KOPT-K1 (cell line): ENCODE data around the gene UBE4B.
A peak's percentile ranks its signal among the peaks of the same experiment; 100 is the strongest.
"Not testable (repeated sequence)": the region's sequence is repeated elsewhere in the genome, so short reads cannot be mapped to it uniquely, and the experiment has no call there.

Source experiments
- H3K27ac ChIP-seq: fragments of 200-600 bp; sonication (generic); 2 replicates; pipeline ENCODE4 v1.5.1; 2016; ENCODE audit warnings: antibody characterized with exemption, mild to moderate bottlenecking, low read depth, low read length; ENCODE audit not compliant: poor library complexity, severe bottlenecking
- H3K36me3 ChIP-seq: fragments of 200-600 bp; sonication (generic); 2 replicates; pipeline ENCODE4 v1.5.1; 2017; ENCODE audit warnings: antibody characterized with exemption, mild to moderate bottlenecking, low read length, moderate library complexity; ENCODE audit not compliant: insufficient read depth
- H3K9me3 ChIP-seq: fragments of 200-600 bp; sonication (generic); 2 replicates; pipeline ENCODE4 v1.5.1; 2017; ENCODE audit warnings: antibody characterized with exemption, low read length, mild to moderate bottlenecking; ENCODE audit not compliant: insufficient read depth, poor library complexity, severe bottlenecking

Gene UBE4B

DNA sequence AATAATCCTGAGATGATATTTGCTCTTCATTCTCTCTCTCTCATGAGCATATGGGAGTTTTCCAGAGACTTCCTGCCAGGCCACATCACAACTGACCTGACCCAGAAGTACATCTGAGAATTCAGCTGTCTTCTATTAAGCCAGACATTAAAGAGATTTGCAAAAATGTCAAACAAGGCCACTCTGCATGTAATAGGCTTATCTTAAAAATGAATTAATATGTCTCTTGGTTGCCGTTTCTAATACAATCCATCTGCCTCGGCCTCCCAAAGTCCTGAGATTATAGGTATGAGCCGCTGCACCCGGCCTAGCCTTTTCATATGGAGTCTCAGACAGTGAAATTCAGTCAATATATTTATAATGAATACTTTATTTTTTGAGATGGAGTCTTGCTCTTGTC, 10.8 kb upstream of the UBE4B start:
- not testable (repeated sequence) for H3K27ac ChIP-seq, H3K36me3 ChIP-seq, H3K9me3 ChIP-seq

DNA sequence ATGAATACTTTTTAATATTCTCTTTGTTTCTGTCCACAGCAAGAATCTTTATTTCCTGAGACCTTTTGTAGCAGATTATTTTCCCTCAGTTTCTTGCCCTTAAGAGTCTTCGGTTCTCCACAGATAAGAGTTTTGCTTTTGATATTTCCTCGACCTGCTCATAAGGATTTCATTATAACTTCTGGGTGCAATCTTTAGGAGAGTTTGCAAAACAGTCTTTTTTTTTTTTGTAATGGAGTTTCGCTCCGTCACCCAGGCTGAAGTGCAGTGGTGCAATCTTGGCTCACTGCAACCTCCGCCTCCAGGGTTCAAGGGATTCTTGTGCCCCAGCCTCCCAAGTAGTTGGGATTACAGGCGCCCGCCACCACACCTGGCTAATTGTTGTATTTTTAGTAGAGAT, 10.1 kb upstream of the UBE4B start:
- Histone ChIP-seq H3K27ac (no peak overlapping the region), H3K36me3 (no peaks in the 10 kb centered on the region), H3K9me3 (no peaks in the 10 kb centered on the region)

DNA sequence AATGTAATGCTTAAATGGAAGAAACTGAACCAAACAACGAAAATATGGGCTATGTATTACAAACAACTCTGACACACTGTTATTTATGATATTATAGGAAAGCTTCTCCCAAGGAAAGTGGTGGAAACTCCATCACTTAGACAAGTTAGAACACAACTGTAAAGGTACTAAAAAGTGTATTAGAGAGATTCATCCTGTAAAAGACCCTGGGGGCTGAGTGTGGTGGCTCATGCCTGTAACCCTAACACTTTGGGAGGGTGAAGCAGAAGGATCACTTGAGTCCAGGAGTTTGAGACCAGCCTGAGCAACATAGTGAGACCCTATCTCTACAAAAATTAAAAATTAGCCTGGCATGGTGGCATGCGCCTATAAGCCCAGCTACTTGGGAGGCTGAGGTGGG, 7.4 kb upstream of the UBE4B start:
- H3K27ac ChIP-seq = no peak overlapping the region
- H3K36me3 ChIP-seq = no peaks in the 10 kb centered on the region
- H3K9me3 ChIP-seq = no peaks in the 10 kb centered on the region

DNA sequence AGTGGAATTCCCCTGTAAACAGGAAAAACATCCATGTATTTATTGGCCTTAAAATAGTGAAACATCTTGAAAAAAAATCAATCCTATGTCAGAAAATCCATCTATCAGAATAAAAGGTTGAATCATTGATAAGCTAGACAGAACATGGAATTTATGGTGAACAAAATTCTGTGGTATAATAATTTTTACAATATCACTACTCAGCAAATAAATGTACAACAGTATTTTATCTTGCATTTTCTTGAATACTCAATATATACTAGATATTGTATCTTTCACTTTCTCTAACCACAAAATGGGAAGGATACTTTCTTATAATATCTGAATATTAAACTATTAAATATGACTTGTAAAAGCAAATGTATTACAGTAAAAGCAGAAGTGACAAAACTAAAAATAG, 5.7 kb upstream of the UBE4B start:
- no peaks in the 10 kb centered on the region for H3K9me3 ChIP-seq
- H3K27ac ChIP-seq = no peak overlapping the region
- H3K36me3 ChIP-seq = no peaks in the 10 kb centered on the region

DNA sequence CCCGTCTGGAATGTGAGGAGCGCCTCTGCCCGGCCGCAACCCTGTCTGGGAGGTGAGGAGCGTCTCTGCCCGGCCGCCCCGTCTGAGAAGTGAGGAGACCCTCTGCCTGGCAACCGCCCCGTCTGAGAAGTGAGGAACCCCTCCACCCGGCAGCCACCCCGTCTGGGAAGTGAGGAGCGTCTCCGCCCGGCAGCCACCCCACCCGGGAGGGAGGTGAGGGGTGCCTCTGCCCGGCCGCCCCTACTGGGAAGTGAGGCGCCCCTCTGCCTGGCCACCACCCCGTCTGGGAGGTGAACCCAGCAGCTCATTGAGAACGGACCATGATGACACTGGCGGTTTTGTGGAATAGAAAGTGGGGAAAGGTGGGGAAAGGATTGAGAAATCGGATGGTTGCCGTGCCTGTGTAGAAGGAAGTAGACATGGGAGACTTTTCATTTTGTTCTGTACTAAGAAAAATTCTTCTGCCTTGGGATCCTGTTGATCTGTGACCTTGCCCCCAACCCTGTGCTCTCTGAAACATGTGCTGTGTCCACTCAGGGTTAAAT, 3.7 kb upstream of the UBE4B start:
- not testable (repeated sequence) for H3K27ac ChIP-seq, H3K9me3 ChIP-seq, H3K36me3 ChIP-seq

DNA sequence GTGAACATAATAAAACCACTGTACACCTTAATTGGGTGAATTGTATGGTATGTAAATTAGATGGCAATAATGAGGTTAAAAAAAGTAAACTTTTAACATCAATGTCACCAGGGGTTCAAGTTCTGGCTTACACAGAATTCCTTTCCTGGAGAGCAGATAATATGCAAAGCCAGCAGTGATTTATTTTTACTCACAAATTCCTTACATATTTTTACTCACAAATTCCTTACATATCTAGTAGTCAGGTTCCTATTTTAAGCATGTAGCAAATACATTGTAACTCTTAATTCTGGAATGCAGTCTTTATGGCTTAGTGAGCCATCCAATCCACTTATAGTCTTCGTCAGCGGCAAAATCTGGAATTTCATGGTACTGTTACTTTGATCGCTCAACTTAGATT, 1.3 kb upstream of the UBE4B start:
- no peaks in the 10 kb centered on the region for H3K9me3 ChIP-seq
- H3K27ac ChIP-seq = no peak overlapping the region

DNA sequence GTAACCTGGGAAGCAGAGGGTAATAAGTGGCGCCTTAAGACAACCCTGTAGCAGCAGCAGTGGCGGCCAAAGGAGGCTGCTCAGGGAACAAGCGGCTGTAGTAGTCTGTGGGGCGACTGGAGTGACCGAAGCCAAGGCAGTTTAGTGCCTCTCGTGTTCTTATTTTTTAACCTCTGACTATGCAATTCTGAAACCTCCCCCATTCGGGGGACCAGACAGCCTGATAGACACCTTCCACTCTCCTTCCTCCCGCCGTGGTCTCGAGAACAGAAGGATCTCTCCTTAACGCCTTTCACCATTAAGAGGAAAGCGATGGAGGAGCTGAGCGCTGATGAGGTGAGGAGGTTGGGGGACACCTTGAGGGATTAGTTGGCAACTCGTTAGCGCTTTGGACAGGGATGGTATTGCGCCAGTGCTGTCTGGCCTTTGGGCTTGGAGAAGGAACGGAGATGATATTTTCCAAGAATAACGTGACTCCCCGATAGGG, 644 bp downstream of the UBE4B start:
- Histone ChIP-seq H3K36me3 (peaks cover 15% of the 10 kb centered on the region), H3K9me3 (no peaks in the 10 kb centered on the region), H3K27ac (peak overlapping the region; percentile 75)

More for the DNA sequence above, 1.3 kb upstream of the UBE4B start:
- no peaks in the 10 kb centered on the region for H3K36me3 ChIP-seq

DNA sequence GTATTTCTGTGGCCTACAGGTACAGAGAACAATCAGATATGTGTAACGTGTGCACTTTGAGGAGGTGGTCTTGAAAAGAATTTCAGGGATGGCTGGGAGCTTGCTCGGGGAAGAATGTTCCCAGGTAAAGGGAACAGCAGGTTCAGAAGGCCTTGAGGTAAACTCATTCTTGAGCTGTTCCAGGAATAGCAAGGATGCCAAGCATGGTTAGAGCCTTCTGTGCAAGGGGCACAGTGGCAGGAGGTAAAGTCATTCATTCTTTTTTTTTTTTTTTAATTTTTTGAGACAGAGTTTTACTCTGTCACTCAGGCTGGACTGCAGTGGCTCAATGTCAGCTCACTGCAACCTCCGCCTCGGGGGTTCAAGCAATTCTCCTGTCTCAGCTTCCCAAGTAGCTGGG, 10.0 kb downstream of the UBE4B start:
- Histone ChIP-seq H3K36me3 (peaks cover 31% of the 10 kb centered on the region), H3K9me3 (no peaks in the 10 kb centered on the region), H3K27ac (no peak overlapping the region)

DNA sequence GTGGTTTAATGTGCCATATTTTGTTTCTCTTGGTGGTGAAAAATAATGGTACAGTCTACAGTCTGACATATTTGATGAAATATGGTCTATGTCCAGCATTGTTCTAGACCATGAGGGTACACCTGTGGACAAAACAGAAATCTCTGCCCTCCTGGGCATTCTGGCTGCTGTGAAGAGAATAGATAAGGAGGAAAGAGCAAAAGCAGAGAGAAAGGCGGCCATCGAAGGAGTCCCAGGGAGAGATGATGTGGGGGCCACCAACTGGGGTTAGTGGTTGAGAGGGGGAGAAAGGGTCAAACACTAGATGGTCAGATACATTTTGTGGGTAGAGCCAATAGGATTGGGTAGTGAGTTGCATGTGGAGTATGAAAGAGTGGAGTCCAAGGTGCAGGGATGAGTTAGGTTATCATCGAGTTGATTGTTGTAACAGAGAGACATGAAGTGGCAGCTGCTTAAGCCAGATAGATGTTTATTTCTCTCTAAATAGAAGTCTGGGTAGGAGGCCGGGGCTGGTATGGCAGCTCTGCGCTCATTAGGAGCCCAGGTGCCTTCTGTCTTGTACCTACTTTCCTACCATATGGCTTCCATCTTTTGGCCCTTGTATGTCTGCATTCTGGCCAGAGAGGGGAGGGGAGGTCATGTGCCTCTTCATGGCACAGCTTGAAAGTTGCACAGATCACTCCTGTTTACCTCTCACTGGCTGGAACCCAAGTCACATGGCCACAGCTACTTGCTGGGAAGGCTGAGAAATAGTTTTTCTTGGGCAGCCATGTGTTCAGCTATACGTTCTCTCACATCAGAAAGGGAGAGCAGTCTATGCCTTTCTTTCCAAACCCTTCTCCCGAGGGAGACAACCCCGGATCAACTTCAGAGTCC, 13.0 kb downstream of the UBE4B start:
- Histone ChIP-seq H3K27ac (no peak overlapping the region), H3K36me3 (peaks cover 22% of the 10 kb centered on the region; the same call in 1 of the 2 replicates), H3K9me3 (no peaks in the 10 kb centered on the region)

DNA sequence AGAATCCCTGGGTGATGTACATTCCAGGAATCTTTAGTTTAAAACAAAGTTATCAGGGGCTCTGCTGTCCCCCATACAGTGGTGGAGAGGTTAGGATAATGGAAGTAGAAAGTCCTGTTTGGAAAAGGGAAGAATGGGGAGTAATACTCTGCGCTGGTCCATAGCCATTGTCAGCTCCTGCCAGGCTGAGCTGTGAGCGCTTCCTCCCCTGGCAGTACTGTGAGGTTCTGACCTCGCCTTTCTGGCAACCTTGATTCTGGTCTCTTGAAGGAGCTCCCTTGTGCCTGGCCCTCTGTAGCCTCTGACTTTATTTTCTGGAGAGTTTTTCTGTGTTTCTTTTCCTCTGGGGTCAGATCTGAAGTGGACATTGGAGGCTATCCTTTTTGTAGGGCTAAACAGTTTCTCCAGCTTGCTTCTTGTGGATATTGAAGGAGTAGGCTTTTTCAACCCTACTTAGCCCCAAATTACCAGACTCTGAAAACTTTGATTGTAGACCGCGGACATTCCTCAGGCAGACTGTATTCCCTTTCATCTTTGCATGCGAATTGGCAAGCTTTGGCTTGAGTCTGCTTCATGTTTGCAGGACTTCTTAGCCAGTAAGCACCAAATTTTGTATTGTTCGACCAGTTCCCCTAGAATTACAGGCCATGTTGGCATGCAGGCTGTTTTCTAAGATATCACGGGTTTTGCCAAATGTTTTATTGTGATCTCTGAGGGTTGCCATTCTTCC, 13.8 kb downstream of the UBE4B start:
- Histone ChIP-seq H3K36me3 (peaks cover 25% of the 10 kb centered on the region; the same call in 1 of the 2 replicates), H3K27ac (no peak overlapping the region), H3K9me3 (no peaks in the 10 kb centered on the region)

DNA sequence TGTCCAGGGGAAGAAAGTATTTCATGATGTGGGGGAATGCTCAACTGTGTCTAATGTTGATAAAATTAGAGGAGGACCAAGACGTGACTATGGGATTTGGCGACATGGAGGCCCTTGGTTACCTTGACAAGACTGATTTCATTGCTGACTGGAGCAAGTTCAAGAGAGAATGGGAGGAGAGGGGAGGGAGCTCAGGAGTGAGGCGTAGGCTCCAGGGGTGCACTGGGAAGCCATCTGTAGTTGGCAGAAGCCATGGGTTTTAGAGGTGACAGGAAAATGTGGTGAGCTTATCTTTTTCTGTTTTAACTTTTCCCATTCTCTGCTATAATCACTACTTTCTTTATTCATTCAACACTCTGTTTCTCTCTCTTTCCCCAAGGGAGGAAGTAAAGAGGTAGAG, 15.8 kb downstream of the UBE4B start:
- Histone ChIP-seq H3K36me3 (peaks cover 33% of the 10 kb centered on the region; the same call in 1 of the 2 replicates), H3K27ac (no peak overlapping the region), H3K9me3 (no peaks in the 10 kb centered on the region)

DNA sequence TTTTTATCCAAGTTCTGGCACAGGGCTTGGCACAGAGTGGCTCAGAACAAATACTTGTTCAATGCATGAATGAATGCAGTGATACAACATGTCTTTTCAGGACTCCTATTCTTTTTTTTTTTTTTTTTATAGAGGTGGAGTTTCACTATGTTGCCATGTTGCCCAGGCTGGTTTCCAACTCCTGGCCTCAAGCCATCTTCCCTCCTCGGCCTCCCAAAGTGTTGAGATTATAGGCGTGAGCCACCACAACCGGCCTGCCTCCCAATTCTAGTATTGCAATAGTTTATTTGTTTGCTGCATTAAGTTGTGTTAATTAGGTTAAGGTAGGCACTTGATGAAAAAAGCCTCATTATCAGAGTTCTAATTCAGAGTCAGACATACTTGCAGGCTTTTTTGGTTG, 17.9 kb downstream of the UBE4B start:
- H3K27ac ChIP-seq = no peak overlapping the region
- peaks cover 27% of the 10 kb centered on the region; the same call in 1 of the 2 replicates for H3K36me3 ChIP-seq
- H3K9me3 ChIP-seq = no peaks in the 10 kb centered on the region

DNA sequence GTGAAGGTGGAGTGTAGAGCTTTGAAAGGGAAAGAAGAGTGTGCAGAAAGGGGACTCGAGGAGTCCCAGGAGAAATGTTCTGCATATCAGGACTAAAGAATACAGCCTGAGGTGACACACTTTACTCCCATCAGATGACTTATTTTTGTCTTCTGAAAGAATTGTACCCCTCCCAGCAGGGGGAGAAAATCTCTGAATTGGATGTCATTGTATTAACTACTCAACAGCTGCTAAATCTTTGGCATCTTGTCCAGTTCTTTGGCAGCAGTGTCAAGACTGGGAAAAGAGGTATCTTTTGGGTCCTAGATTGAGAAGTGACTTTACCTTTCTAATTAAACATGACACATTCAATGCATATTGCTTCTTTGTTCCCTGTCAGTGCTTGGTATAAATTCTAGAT, 18.9 kb downstream of the UBE4B start:
- Histone ChIP-seq H3K36me3 (peaks cover 27% of the 10 kb centered on the region; the same call in 1 of the 2 replicates), H3K9me3 (no peaks in the 10 kb centered on the region), H3K27ac (no peak overlapping the region)

DNA sequence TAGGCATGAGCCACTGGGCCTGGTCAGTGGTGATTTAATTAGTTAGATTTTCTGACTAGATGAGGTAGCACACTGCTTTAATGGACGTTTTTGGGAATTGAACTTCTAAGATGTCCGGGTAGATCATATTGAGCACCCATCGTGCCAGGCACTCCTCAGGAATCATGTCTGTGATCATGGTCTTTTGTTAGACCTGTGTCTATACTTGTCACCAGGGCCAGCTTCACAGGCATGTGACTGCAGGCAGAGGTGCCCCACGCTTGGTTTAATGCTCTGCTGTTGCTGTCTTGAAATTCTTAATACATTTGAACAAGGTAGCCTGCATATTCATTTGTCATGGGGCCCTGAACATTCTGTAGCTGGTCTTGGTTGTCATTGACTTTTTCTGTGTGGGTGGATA, 19.6 kb downstream of the UBE4B start:
- no peak overlapping the region for H3K27ac ChIP-seq
- no peaks in the 10 kb centered on the region for H3K9me3 ChIP-seq
- H3K36me3 ChIP-seq = peaks cover 27% of the 10 kb centered on the region; the same call in 1 of the 2 replicates

DNA sequence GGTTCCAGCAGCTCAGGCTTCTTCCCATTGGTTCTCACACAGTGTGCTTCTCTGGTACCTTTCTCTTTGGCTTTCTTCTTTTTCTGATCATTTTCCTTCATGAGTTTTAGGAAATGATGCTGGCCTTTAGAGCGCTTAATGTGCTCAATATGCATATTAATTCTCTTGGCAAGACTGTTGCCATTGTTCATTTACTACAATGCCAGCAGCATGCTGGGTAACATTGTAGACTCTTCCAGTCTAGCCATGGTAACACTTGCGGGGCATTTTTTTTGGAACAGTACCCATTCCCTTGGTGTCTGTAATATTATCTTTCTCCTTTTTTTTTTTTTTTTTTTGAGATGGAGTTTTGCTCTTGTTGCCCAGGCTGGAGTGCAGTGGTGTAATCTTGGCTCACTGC, 21.7 kb downstream of the UBE4B start:
- H3K27ac ChIP-seq = no peak overlapping the region
- H3K9me3 ChIP-seq = no peaks in the 10 kb centered on the region
- peaks cover 37% of the 10 kb centered on the region; the same call in 1 of the 2 replicates for H3K36me3 ChIP-seq
